MM.1S (cell line): Measurements from ENCODE around the gene DRC7.

Experiments
- DNase-seq: peaks from one replicate; pipeline ENCODE4 v3.0.0-alpha.2; 2015
- H2AFZ ChIP-seq: fragments of 300-600 bp; sonication (generic); 2 replicates; pipeline ENCODE4 v1.6.0; 2016; ENCODE audit warnings: antibody characterized with exemption, low read length
- H3F3A ChIP-seq: fragments of 300-600 bp; sonication (generic); 2 replicates; pipeline ENCODE4 v1.6.1; 2016; ENCODE audit warnings: mild to moderate bottlenecking, antibody characterized with exemption, low read length, moderate library complexity, mixed read lengths; ENCODE audit not compliant: insufficient read depth
- H3K27ac ChIP-seq: fragments of 300-600 bp; sonication (generic); 2 replicates; pipeline ENCODE4 v1.5.1; 2016; ENCODE audit warnings: mild to moderate bottlenecking, low read length
- H3K27me3 ChIP-seq: fragments of 300-600 bp; sonication (generic); replicated peaks from 2 replicates; pipeline ENCODE4 v1.6.0; 2016; ENCODE audit warnings: low read length; ENCODE audit not compliant: insufficient read depth
- H3K36me3 ChIP-seq: fragments of 300-600 bp; sonication (generic); replicated peaks from 2 replicates; pipeline ENCODE4 v1.6.1; 2016; ENCODE audit warnings: mild to moderate bottlenecking, low read length, mixed read lengths; ENCODE audit not compliant: insufficient read depth
- H3K4me1 ChIP-seq: fragments of 300-600 bp; sonication (generic); 2 replicates; pipeline ENCODE4 v1.6.1; 2016; ENCODE audit warnings: low read length, mixed read lengths
- H3K4me2 ChIP-seq: fragments of 300-600 bp; sonication (generic); 2 replicates; pipeline ENCODE4 v1.6.0; 2016; ENCODE audit warnings: low read depth, low read length
- H3K4me3 ChIP-seq: fragments of 300-600 bp; sonication (generic); 2 replicates; pipeline ENCODE4 v1.5.1; 2016; ENCODE audit warnings: low read length, mixed read lengths
- H3K79me2 ChIP-seq: fragments of 300-600 bp; sonication (generic); 2 replicates; pipeline ENCODE4 v1.6.1; 2016; ENCODE audit warnings: mixed run types, low read length, mixed read lengths
- H3K9ac ChIP-seq: fragments of 300-600 bp; sonication (generic); 2 replicates; pipeline ENCODE4 v1.6.1; 2016; ENCODE audit warnings: low read length, mixed read lengths
- H3K9me2 ChIP-seq: fragments of 300-600 bp; sonication (generic); replicated peaks from 2 replicates; pipeline ENCODE4 v1.6.1; 2016; ENCODE audit warnings: mild to moderate bottlenecking, low read length, mixed read lengths; ENCODE audit not compliant: insufficient read depth
- H3K9me3 ChIP-seq: fragments of 300-600 bp; sonication (generic); replicated peaks from 2 replicates; pipeline ENCODE4 v1.6.1; 2016; ENCODE audit warnings: mild to moderate bottlenecking, low read length, mixed read lengths; ENCODE audit not compliant: insufficient read depth
- H4K20me1 ChIP-seq: fragments of 300-600 bp; sonication (generic); 2 replicates; pipeline ENCODE4 v1.6.1; 2016; ENCODE audit warnings: mild to moderate bottlenecking, low read length, moderate library complexity, mixed read lengths; ENCODE audit not compliant: insufficient read depth
- EZH2 ChIP-seq: fragments of 300-600 bp; sonication (generic); optimal IDR thresholded peaks from 2 replicates; pipeline ENCODE3; 2017; ENCODE audit warnings: low read depth, mild to moderate bottlenecking, antibody characterized with exemption, low read length, mixed read lengths
- EZH2phosphoT487 ChIP-seq: fragments of 300-600 bp; sonication (generic); IDR thresholded peaks from 2 replicates; pipeline ENCODE4 v1.6.1; 2018; ENCODE audit warnings: antibody characterized with exemption, low read length
- TF ChIP-seq, protein P1 (sequence below): fragments of 300-600 bp; sonication (generic); IDR thresholded peaks from 2 replicates; pipeline ENCODE4 v1.5.1; 2016; ENCODE audit warnings: antibody characterized with exemption, low read length, mixed read lengths

The DRC7 gene

DNA sequence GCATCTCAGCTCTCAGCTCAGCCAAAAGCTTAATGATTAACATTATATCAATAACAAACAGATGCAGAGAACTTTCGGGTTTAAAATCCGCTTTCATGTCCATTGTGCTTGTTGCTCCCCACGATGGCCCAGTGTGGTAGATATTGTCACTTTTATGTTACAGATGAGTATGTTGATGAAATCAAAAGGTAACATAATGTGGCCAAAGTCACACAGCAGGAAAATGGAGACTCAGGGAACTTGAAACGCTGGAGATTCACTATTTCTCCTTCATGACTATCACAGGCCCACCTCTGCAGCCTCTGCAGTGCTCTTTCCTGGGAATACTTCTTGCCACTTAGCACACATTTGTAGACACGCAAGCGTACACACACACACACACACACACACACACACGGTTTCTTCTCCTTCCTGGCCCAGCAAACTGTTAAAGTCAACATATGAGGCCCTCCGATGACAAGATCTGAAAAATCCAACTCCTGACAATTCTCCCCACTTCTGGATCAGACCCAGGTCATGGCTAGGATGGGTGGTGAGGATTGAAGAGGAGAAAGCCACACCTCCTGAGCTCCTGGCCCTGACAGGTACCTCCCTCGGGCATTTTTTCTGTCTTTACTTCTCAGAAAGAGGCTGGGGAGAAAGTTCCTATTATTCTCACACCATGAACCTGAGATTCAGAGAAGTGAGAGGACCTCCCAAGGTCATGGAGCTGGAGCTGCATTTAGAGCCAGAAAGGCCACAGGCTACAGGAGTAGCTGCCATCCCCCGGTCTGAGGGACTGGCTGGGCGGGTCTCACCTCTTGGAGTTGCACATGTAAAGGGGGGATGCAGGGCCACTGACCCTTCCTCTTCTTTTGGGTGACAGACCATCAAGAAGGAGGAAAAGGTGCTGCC lies 9.7 kb downstream of the DRC7 start:
- H3F3A ChIP-seq, result no peaks in the 10 kb centered on the region
- H2AFZ ChIP-seq, result no peak overlapping the region
- no peak overlapping the region for H3K27ac ChIP-seq
- no peaks in the 10 kb centered on the region for H4K20me1 ChIP-seq
- no peaks in the 10 kb centered on the region for H3K9me3 ChIP-seq
- DNase-seq, result no peak
- no peaks in the 10 kb centered on the region for H3K9me2 ChIP-seq
- TF ChIP-seq EZH2phosphoT487 (no peak), EZH2 (no peak)
- TF ChIP-seq, protein P1, sequence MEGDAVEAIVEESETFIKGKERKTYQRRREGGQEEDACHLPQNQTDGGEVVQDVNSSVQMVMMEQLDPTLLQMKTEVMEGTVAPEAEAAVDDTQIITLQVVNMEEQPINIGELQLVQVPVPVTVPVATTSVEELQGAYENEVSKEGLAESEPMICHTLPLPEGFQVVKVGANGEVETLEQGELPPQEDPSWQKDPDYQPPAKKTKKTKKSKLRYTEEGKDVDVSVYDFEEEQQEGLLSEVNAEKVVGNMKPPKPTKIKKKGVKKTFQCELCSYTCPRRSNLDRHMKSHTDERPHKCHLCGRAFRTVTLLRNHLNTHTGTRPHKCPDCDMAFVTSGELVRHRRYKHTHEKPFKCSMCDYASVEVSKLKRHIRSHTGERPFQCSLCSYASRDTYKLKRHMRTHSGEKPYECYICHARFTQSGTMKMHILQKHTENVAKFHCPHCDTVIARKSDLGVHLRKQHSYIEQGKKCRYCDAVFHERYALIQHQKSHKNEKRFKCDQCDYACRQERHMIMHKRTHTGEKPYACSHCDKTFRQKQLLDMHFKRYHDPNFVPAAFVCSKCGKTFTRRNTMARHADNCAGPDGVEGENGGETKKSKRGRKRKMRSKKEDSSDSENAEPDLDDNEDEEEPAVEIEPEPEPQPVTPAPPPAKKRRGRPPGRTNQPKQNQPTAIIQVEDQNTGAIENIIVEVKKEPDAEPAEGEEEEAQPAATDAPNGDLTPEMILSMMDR, result no peak
- no peak overlapping the region for H3K4me2 ChIP-seq
- H3K79me2 ChIP-seq, result no peaks in the 10 kb centered on the region
- H3K4me3 ChIP-seq, result no peak overlapping the region
- H3K36me3 ChIP-seq, result no peaks in the 10 kb centered on the region
- no peaks in the 10 kb centered on the region for H3K4me1 ChIP-seq
- 0 out of 2 replicates have a peak, but pooled peaks cover 7% of the 10 kb centered on the region for H3K27me3 ChIP-seq
- H3K9ac ChIP-seq, result no peak overlapping the region

DNA sequence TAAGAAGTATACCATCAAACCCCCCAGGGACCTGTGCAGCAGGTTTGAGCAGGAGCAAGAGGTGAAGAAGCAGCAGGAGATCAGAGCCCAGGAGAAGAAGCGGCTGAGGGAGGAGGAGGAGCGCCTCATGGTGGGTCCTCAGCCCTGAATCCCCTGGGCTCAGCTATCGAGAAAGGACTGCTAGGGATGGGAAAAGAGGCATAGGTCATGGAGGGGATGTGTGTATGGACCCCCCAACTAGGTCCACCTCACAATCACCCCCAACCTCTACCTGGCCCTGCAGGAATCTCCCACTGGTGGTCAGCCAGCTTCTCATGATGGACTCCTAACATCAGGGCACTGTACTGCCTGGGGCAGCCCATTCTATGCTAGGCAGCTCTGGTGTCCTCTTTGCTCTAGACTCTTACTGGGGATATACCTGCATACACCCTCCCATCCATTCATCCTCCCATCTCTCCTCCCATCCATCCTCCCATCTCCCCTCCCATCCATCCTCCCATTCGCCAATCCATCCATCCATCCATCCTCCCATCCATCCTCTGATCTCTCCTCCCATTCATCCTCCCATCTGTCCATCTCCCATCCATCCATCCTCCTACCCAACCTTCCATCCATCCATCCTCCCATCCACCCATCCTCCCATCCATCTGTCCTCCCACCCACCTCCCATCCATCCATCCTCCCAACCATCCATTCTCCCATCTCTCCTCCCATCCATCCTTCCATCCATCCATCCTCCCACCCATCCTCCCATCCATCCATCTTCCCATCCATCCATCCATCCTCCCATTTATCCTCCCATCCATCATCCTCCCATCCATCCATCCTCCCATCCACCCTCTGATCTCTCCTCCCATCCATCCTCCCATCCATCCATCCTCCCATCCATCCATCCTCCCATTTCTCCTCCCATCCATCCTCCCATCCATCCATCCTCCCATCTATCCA lies 10.6 kb downstream of the DRC7 start:
- Histone ChIP-seq H3K4me3 (no peak overlapping the region), H3K27me3 (0 out of 2 replicates have a peak, but pooled peaks cover 7% of the 10 kb centered on the region), H3K4me2 (no peak overlapping the region), H3F3A (no peaks in the 10 kb centered on the region), H3K4me1 (no peaks in the 10 kb centered on the region), H3K79me2 (no peaks in the 10 kb centered on the region), H3K36me3 (no peaks in the 10 kb centered on the region), H3K9me3 (no peaks in the 10 kb centered on the region), H4K20me1 (no peaks in the 10 kb centered on the region), H3K9me2 (no peaks in the 10 kb centered on the region), H2AFZ (no peak overlapping the region), H3K9ac (no peak overlapping the region), H3K27ac (no peak overlapping the region)
- no peak for DNase-seq
- TF ChIP-seq EZH2 (no peak), EZH2phosphoT487 (no peak)
- TF ChIP-seq, protein P1, result no peak

DNA sequence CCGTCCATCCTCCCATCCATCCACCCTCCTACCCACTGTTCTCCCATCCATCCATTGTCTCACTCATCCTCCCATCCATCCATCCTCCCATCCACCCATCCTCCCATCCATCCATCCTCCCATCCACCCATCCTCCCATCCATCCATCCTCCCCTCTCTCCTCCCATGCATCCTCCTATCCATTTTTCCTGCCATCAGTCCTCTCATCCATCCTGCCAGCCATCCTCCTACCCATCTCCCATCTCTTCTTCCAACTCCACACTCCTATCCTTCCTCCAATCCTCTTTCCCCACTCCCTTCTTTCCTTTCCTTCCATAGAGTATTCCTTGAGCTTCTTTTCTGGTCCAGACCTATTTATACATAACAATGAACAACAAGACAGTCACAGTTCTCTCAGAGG lies 12.1 kb downstream of the DRC7 start:
- 0 out of 2 replicates have a peak, but pooled peaks cover 7% of the 10 kb centered on the region for H3K27me3 ChIP-seq
- DNase-seq, result no peak
- no peak for TF ChIP-seq EZH2phosphoT487
- no peak for TF ChIP-seq EZH2
- TF ChIP-seq, protein P1, result no peak
- H3K27ac ChIP-seq, result no peak overlapping the region
- no peaks in the 10 kb centered on the region for H3F3A ChIP-seq
- H4K20me1 ChIP-seq, result no peaks in the 10 kb centered on the region
- H3K4me2 ChIP-seq, result no peak overlapping the region
- no peaks in the 10 kb centered on the region for H3K4me1 ChIP-seq
- no peaks in the 10 kb centered on the region for H3K9me3 ChIP-seq
- H3K4me3 ChIP-seq, result no peak overlapping the region
- no peak overlapping the region for H3K9ac ChIP-seq
- no peaks in the 10 kb centered on the region for H3K9me2 ChIP-seq
- no peaks in the 10 kb centered on the region for H3K79me2 ChIP-seq
- no peak overlapping the region for H2AFZ ChIP-seq
- no peaks in the 10 kb centered on the region for H3K36me3 ChIP-seq
